Measurements from ENCODE around the gene ANTKMT.
"Not testable (repeated sequence)": the region's sequence is repeated elsewhere in the genome, so short reads cannot be mapped to it uniquely, and the experiment has no call there.

The ANTKMT gene

GRCh38 chr16:747978-748746 lies 27.2 kb downstream of the ANTKMT start:
- Histone ChIP-seq H2AFZ (ENCODE audit: low read depth, low read length) (no peak overlapping the region), H3K27me3 (ENCODE audit: insufficient read depth, low read length) (no peaks in the 10 kb centered on the region), H3K36me3 (ENCODE audit: insufficient read depth, low read length) (no peaks in the 10 kb centered on the region), H3K4me3 (ENCODE audit: low read length) (no peak overlapping the region), H3K4me1 (ENCODE audit: insufficient read depth, low read length) (peaks cover 24% of the 10 kb centered on the region), H3K9me3 (ENCODE audit: low read length) (no peaks in the 10 kb centered on the region)

GRCh38 chr16:749010-749409 lies 28.1 kb downstream of the ANTKMT start:
- H3K27me3 ChIP-seq (ENCODE audit: insufficient read depth, low read length): no peaks in the 10 kb centered on the region
- no peak overlapping the region for H3K4me3 ChIP-seq (ENCODE audit: low read length)
- peaks cover 24% of the 10 kb centered on the region for H3K4me1 ChIP-seq (ENCODE audit: insufficient read depth, low read length)
- H2AFZ ChIP-seq (ENCODE audit: low read depth, low read length): no peak overlapping the region
- no peaks in the 10 kb centered on the region for H3K9me3 ChIP-seq (ENCODE audit: low read length)
- H3K36me3 ChIP-seq (ENCODE audit: insufficient read depth, low read length): no peaks in the 10 kb centered on the region

- H3K4me3 ChIP-seq (ENCODE audit: low read length): no peak overlapping the region
- no peaks in the 10 kb centered on the region for H3K9me3 ChIP-seq (ENCODE audit: low read length)
- H3K36me3 ChIP-seq (ENCODE audit: insufficient read depth, low read length): no peaks in the 10 kb centered on the region
Observed at GRCh38 chr16:750485-750884, 29.5 kb downstream of the ANTKMT start.

GRCh38 chr16:751152-752006 lies 30.4 kb downstream of the ANTKMT start:
- Histone ChIP-seq H3K36me3 (ENCODE audit: insufficient read depth, low read length) (no peaks in the 10 kb centered on the region), H3K4me3 (ENCODE audit: low read length) (no peak overlapping the region), H2AFZ (ENCODE audit: low read depth, low read length) (no peak overlapping the region), H3K9me3 (ENCODE audit: low read length) (no peaks in the 10 kb centered on the region), H3K4me1 (ENCODE audit: insufficient read depth, low read length) (peaks cover 24% of the 10 kb centered on the region), H3K27me3 (ENCODE audit: insufficient read depth, low read length) (no peaks in the 10 kb centered on the region)

More at GRCh38 chr16:750485-750884, 29.5 kb downstream of the ANTKMT start:
- no peaks in the 10 kb centered on the region for H3K27me3 ChIP-seq (ENCODE audit: insufficient read depth, low read length)
- peaks cover 24% of the 10 kb centered on the region for H3K4me1 ChIP-seq (ENCODE audit: insufficient read depth, low read length)
- H2AFZ ChIP-seq (ENCODE audit: low read depth, low read length): no peak overlapping the region

GRCh38 chr16:752007-752312 lies 31.0 kb downstream of the ANTKMT start:
- Histone ChIP-seq H3K4me3 (ENCODE audit: low read length) (no peak overlapping the region), H3K4me1 (ENCODE audit: insufficient read depth, low read length) (peaks cover 24% of the 10 kb centered on the region), H3K36me3 (ENCODE audit: insufficient read depth, low read length) (no peaks in the 10 kb centered on the region), H3K27me3 (ENCODE audit: insufficient read depth, low read length) (no peaks in the 10 kb centered on the region), H3K9me3 (ENCODE audit: low read length) (peaks cover 2% of the 10 kb centered on the region), H2AFZ (ENCODE audit: low read depth, low read length) (no peak overlapping the region)

- H3K27me3 ChIP-seq (ENCODE audit: insufficient read depth, low read length); H2AFZ ChIP-seq (ENCODE audit: low read depth, low read length); H3K9me3 ChIP-seq (ENCODE audit: low read length); H3K4me3 ChIP-seq (ENCODE audit: low read length); H3K36me3 ChIP-seq (ENCODE audit: insufficient read depth, low read length): not testable (repeated sequence)
- H3K4me1 ChIP-seq (ENCODE audit: insufficient read depth, low read length): peaks cover 24% of the 10 kb centered on the region
Observed at GRCh38 chr16:754121-754607, 33.2 kb downstream of the ANTKMT start.

- Histone ChIP-seq H2AFZ (ENCODE audit: low read depth, low read length) (no peak overlapping the region), H3K4me1 (ENCODE audit: insufficient read depth, low read length) (peaks cover 24% of the 10 kb centered on the region), H3K27me3 (ENCODE audit: insufficient read depth, low read length) (no peaks in the 10 kb centered on the region), H3K36me3 (ENCODE audit: insufficient read depth, low read length) (no peaks in the 10 kb centered on the region), H3K9me3 (ENCODE audit: low read length) (peaks cover 2% of the 10 kb centered on the region), H3K4me3 (ENCODE audit: low read length) (no peak overlapping the region)
Observed at GRCh38 chr16:754656-755055, 33.7 kb downstream of the ANTKMT start.

- H3K36me3 ChIP-seq (ENCODE audit: insufficient read depth, low read length): no peaks in the 10 kb centered on the region
- H3K27me3 ChIP-seq (ENCODE audit: insufficient read depth, low read length): no peaks in the 10 kb centered on the region
- peaks cover 2% of the 10 kb centered on the region for H3K9me3 ChIP-seq (ENCODE audit: low read length)
- H3K4me1 ChIP-seq (ENCODE audit: insufficient read depth, low read length): peaks cover 15% of the 10 kb centered on the region
- no peak overlapping the region for H2AFZ ChIP-seq (ENCODE audit: low read depth, low read length)
- no peak overlapping the region for H3K4me3 ChIP-seq (ENCODE audit: low read length)
Observed at GRCh38 chr16:756428-756827, 35.5 kb downstream of the ANTKMT start.

- H3K27me3 ChIP-seq (ENCODE audit: insufficient read depth, low read length): no peaks in the 10 kb centered on the region
- peaks cover 3% of the 10 kb centered on the region for H3K4me1 ChIP-seq (ENCODE audit: insufficient read depth, low read length)
- H3K9me3 ChIP-seq (ENCODE audit: low read length): peaks cover 2% of the 10 kb centered on the region
- no peaks in the 10 kb centered on the region for H3K36me3 ChIP-seq (ENCODE audit: insufficient read depth, low read length)
- no peak overlapping the region for H2AFZ ChIP-seq (ENCODE audit: low read depth, low read length)
- H3K4me3 ChIP-seq (ENCODE audit: low read length): no peak overlapping the region
Observed at GRCh38 chr16:759110-759910, 38.4 kb downstream of the ANTKMT start.

- H3K4me1 ChIP-seq (ENCODE audit: insufficient read depth, low read length): peaks cover 3% of the 10 kb centered on the region
- no peak overlapping the region for H2AFZ ChIP-seq (ENCODE audit: low read depth, low read length)
- no peaks in the 10 kb centered on the region for H3K36me3 ChIP-seq (ENCODE audit: insufficient read depth, low read length)
- no peaks in the 10 kb centered on the region for H3K27me3 ChIP-seq (ENCODE audit: insufficient read depth, low read length)
- H3K9me3 ChIP-seq (ENCODE audit: low read length): peaks cover 2% of the 10 kb centered on the region
- no peak overlapping the region for H3K4me3 ChIP-seq (ENCODE audit: low read length)
Observed at GRCh38 chr16:760065-760464, 39.1 kb downstream of the ANTKMT start.

GRCh38 chr16:760545-761343 lies 39.8 kb downstream of the ANTKMT start, which contains the start of gene MSLN:
Gene MSLN (plus strand): TSS chr16:760734. CDS start chr16:762681, 1,947 bp downstream.
- Histone ChIP-seq H3K9me3 (ENCODE audit: low read length) (peaks cover 2% of the 10 kb centered on the region), H3K36me3 (ENCODE audit: insufficient read depth, low read length) (no peaks in the 10 kb centered on the region), H3K4me3 (ENCODE audit: low read length) (no peak within 1 kb of the TSS), H2AFZ (ENCODE audit: low read depth, low read length) (no peak within 1 kb of the TSS), H3K4me1 (ENCODE audit: insufficient read depth, low read length) (peaks cover 3% of the 10 kb centered on the region), H3K27me3 (ENCODE audit: insufficient read depth, low read length) (no peaks in the 10 kb centered on the region)

All from neuron (in vitro differentiated cells).